ENCODE data around the gene PDGFRB.
A peak's percentile ranks its signal among the peaks of the same experiment; 100 is the strongest.

PDGFRB gene

GRCh38 chr5:150114773-150115408 is 40.8 kb downstream of the PDGFRB start:
- no peak for DNase-seq (ENCODE audit: low read depth, low spot score)

GRCh38 chr5:150114102-150114641 is 41.5 kb downstream of the PDGFRB start:
- DNase-seq (ENCODE audit: low read depth, low spot score): no peak

GRCh38 chr5:150113047-150113744 is 42.4 kb downstream of the PDGFRB start:
- DNase-seq (ENCODE audit: low read depth, low spot score): no peak

DNA sequence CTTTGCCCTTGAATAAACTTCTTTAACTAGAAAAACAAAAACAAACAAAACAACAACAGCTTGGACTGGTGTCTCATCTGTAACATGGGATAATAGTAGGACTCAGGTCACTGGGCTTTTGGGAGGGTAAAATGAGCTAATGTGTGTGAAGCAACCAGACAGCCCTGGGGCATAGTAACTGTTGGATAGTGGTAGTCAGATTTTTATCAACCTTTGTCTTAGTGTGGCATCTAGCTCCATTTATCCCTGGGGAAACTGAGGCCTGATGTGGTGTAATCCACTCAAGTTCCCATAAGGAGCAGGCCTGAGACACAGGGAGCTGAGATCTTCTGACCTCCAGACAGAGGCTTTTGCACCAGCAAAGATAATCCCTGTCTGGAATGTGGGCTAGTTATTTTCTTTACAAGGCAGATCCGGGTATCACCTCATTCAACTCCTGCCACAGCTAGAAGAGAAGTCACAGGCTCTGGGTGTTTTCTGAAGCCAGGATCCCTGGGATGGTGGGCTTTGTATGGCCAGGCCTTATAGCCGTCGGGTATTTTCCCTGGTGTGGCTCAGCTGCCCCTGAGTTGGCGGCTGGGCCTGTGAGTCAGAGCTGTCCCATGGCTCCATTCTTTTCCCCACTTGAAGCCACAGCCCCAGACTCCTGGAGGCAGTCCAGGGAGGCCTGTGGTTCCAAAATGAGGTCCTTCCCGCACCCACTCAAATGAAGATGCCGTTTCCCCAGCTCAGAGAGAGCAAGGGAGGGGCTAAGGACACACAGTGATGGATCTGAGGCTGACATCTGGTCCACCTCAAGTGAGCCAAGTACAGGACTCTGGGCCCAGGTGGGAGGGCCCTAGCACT is 43.2 kb downstream of the PDGFRB start:
- DNase-seq (ENCODE audit: low read depth, low spot score): peak; percentile 68

- DNase-seq (ENCODE audit: low read depth, low spot score): no peak
These were observed 44.5 kb downstream of the PDGFRB start for GRCh38 chr5:150111122-150111521.

GRCh38 chr5:150109921-150110320 is 45.7 kb downstream of the PDGFRB start:
- DNase-seq (ENCODE audit: low read depth, low spot score): no peak

- DNase-seq (ENCODE audit: low read depth, low spot score): no peak
These were observed 46.7 kb downstream of the PDGFRB start for GRCh38 chr5:150108711-150109514.

GRCh38 chr5:150107909-150108447 is 47.7 kb downstream of the PDGFRB start:
- DNase-seq (ENCODE audit: low read depth, low spot score): no peak

DNA sequence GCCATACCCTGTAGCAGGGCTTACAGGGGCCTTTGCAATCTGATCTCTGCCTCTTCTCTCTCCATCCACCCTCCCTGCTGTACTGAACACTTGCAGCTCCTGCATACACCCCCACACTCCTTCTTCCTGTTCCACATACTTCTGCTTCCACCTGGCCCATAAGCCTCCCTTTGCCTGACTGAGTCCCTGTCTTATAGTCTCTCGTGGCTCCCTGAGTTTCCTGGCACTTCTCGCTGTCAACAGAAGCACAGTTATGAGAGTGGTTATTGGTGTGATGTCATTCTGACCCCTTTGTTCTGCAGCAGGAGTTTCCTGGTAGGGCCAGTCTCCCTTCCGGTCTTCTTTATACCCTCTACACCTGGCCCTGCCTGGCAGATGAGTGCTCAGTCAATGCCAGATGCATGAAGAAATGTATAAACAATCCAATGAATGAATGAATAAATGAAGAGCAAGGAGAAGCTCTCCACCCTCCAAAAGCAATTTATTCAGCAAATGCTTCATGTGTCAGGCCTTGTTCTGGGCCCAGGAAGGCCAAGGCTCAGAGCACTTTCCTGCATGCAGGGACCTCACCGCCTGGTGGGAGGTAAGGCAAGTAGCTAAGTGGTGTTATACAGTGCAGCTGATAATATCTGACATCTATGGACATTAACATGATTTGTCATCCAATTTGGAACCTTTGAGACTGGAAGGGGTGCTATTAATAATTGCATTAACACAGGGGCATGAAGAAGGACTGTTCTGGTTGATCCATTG is 48.8 kb downstream of the PDGFRB start:
- DNase-seq (ENCODE audit: low read depth, low spot score): no peak

DNA sequence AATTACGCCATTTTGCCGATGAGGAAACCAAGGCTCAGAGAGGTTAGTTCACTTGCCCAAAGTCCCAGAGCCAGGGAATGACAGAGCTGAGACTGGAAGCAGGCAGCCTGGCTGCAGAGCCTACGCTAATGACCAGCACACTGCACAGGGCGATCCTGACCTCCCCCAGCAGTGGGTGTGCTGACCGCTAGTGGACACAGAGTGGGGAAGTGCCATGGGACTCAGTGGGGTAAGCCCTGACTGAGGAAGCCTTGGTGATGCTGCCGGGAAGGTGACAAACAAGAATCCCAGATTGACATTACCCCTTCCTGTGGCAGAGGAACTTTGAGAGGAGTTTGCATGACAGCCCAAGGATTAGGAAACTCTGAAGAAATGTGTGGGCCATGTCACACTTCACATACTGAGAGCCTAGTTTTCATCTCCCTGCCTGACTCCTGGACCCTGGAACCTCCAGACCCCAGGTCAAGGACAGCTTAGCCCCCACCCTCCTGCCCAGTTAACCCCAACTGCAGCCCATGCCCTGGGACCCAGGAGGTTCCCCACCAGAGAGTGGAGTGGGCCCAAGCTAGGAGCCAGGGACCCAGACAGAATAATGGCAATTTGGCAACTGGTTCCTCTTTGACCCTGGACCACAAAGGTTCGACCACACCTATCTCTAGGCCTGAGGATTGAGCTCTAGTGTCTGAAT is 49.6 kb downstream of the PDGFRB start:
- no peak for DNase-seq (ENCODE audit: low read depth, low spot score)

DNA sequence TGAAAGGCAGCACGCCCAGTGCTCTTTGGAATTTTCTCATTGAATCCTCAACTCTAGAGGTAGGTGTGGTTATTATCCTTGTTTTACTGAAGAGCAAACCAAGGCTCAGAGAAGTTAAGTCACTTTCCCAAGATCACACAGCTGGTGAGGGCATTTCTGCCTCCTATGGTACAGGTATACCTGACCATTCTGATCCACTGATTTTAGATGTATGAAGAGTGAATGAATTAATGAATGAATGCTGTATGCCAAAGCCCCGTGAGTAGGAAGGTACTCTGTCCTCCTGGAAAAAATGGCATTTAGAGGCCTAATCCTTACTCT is 51.1 kb downstream of the PDGFRB start:
- no peak for DNase-seq (ENCODE audit: low read depth, low spot score)

DNA sequence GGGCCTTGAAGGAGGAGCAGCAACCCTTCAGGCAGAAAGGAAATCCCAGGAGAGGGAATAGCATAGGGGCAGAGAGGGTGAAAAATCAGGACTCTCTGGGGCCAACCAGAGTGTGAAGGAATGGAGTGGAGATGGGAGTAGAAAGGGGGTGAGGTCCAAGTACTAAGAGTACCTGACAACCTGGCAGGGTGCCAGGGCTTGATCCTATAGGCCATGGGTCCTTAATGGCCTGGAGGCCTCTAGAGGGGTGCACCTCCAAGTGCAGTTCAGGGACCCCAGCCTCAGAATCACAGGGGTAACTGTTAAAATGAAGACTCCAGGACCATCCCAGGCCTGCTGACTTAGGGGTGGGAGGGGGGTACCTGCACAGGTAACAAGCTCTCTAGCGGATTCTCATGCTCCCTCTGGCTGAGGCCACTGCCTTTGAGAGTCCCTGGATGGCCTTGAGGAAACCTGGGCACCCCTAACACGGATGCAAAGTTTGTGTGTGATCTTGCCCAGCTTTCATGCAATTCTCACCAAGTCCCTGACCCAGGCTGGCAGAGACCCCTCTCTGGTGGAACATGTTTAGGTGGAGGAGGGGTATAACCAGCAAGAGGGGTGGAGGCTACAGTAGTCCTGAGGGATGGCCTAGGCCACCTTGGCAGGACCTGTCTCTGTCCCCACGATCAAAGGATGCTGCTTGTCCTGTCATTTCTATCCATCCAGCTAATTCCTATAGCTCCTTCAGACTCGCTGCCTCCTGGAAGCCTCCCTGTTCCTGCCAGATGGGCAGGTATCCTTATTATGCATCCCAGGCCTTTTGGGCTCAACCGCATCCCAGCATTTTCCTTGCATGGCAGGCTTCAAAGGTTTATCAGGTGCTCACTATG is 51.7 kb downstream of the PDGFRB start:
- DNase-seq (ENCODE audit: low read depth, low spot score): no peak

DNA sequence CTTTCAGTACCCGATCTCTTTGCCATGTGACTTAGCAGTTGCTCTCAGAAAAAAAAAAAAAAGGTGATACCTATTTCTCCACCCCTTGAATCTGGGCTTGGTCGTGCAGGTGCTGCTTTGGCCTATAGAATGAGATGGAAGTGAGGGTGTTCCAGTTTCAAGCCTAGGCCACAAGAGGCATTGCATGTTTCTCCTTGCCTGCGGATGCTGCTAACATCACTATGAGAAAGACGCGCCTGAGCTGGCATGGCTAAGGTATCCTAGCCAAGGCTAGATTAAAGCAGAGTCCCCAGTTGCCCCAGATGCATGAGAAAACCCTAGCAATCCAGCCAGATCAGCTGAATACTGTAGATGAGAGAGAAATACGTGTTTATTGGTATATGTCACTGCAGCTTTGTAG is 54.6 kb downstream of the PDGFRB start:
- no peak for DNase-seq (ENCODE audit: low read depth, low spot score)

DNA sequence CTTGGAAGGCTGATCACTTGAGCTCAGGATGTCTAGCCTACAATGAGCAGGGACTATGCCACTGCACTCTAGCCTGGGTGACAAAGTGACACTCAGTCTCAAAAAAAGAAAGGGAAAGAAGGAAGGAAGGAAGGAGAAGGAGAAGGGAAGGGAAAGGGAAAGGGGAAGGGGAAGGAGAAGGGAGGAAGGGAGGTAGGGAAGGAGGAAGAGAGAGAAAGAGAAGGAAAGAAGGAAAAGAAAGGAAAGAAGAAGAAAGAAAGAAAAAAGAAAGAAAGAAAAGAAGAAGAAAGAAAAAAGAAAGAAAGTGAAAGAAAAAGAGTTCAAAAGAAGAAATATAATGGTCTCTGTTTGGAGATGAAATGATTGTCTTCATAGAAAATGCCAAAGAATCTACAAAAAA is 58.5 kb downstream of the PDGFRB start:
- DNase-seq (ENCODE audit: low read depth, low spot score): no peak

DNA sequence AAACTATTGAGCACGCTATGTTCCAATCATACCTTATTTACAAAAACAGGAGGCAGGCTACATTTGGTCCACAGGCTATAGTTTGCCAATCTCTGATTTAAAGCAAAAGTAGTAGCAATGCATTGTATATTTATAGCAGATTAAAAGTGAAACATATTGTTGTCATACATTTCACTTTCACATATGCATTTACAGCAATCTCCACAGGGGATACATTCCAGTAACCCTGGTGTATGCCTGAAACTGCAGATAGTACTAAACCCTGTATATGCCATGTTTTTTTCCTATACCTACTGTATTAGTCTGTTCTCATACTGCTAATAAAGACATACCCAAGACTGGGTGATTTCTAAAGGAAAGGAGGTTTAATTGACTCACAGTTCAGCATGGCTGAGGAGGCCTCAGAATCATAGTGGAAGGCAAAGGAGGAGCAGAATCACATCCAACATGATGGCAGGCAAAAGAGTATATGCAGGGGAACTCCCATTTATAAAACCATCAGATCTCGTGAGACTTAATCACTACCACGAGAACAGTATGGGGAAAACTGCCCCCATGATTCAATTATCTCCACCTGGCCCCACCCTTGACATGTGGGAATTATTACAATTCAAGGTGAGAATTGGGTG is 63.4 kb downstream of the PDGFRB start:
- no peak for DNase-seq (ENCODE audit: low read depth, low spot score)

DNA sequence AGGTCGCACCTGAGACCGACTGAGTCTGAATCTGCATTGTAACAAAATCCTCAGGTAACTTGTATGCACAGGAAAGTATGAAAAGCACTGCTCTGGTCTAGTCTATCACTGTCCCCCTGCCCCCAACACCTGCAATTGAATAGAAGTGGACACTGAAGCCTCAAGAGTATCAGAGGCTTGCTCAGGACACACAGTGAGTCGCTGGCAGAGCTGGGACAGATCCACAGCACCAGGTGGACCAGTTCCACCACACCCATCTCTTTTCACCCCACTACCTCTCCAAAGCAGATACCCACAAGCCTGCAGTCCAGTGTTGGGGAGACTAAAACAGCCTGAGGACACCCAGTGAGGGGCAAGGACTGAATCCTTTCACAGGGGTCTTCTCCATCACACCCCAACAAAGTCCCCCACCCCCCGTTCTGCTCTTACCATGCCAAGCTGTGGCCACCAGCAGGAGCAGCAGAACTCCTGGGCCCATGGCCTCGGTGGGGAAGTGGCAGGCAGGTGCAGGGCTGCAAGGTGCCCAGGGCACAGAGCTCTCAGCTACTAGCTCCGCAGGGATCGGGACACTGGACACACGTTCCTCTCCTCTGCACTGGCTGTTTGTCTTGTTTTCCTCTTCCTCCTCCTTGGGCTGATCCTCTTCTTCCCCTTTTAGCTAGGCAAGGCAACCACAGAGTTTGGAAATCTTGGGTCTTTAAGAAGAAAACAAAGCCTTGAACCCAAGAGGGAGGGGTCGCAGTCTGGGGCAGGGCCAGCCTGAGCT is 69.5 kb downstream of the PDGFRB start, which contains the start of gene CSF1R:
TSS of gene CSF1R (minus strand) at position 605 of the 766 bp plus-strand sequence. CDS start at position 478, 127 bp downstream.
- no peak for DNase-seq (ENCODE audit: low read depth, low spot score)

GRCh38 chr5:150085191-150085912 is 70.3 kb downstream of the PDGFRB start:
- DNase-seq (ENCODE audit: low read depth, low spot score): no peak
